ENCODE measurements around the gene ARHGAP22.
"Not testable (repeated sequence)": the region's sequence is repeated elsewhere in the genome, so short reads cannot be mapped to it uniquely, and the experiment has no call there.

The ARHGAP22 gene

GRCh38 chr10:48430402-48430993, 174.4 kb downstream of the ARHGAP22 start:
- H3K27ac ChIP-seq (ENCODE audit: poor library complexity, severe bottlenecking), result no peak overlapping the region
- peaks cover 17% of the 10 kb centered on the region for H3K36me3 ChIP-seq (ENCODE audit: low read depth)
- H3K27me3 ChIP-seq (ENCODE audit: insufficient read depth, poor library complexity, severe bottlenecking), result no peaks in the 10 kb centered on the region
- TF ChIP-seq, protein P1, sequence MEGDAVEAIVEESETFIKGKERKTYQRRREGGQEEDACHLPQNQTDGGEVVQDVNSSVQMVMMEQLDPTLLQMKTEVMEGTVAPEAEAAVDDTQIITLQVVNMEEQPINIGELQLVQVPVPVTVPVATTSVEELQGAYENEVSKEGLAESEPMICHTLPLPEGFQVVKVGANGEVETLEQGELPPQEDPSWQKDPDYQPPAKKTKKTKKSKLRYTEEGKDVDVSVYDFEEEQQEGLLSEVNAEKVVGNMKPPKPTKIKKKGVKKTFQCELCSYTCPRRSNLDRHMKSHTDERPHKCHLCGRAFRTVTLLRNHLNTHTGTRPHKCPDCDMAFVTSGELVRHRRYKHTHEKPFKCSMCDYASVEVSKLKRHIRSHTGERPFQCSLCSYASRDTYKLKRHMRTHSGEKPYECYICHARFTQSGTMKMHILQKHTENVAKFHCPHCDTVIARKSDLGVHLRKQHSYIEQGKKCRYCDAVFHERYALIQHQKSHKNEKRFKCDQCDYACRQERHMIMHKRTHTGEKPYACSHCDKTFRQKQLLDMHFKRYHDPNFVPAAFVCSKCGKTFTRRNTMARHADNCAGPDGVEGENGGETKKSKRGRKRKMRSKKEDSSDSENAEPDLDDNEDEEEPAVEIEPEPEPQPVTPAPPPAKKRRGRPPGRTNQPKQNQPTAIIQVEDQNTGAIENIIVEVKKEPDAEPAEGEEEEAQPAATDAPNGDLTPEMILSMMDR (IDR thresholded peaks at IDR 0.05; ENCODE audit: poor library complexity, severe bottlenecking), result no peak
- H3K4me1 ChIP-seq (ENCODE audit: insufficient read depth, poor library complexity, severe bottlenecking), result no peaks in the 10 kb centered on the region
- no peak overlapping the region for H3K4me3 ChIP-seq (ENCODE audit: severe bottlenecking)
- no peak for DNase-seq (ENCODE audit: low spot score)
- H3K9me3 ChIP-seq (ENCODE audit: severe bottlenecking), result no peaks in the 10 kb centered on the region
- no peak for ATAC-seq (ENCODE audit: low read depth)

- ATAC-seq (ENCODE audit: low read depth) (no peak), DNase-seq (ENCODE audit: low spot score) (no peak)
- Histone ChIP-seq H3K27ac (ENCODE audit: poor library complexity, severe bottlenecking) (no peak overlapping the region), H3K4me3 (ENCODE audit: severe bottlenecking) (no peak overlapping the region), H3K27me3 (ENCODE audit: insufficient read depth, poor library complexity, severe bottlenecking) (no peaks in the 10 kb centered on the region), H3K9me3 (ENCODE audit: severe bottlenecking) (no peaks in the 10 kb centered on the region), H3K4me1 (ENCODE audit: insufficient read depth, poor library complexity, severe bottlenecking) (no peaks in the 10 kb centered on the region), H3K36me3 (ENCODE audit: low read depth) (peaks cover 17% of the 10 kb centered on the region)
- TF ChIP-seq, protein P1 (IDR thresholded peaks at IDR 0.05; ENCODE audit: poor library complexity, severe bottlenecking), result no peak
These were observed 175.6 kb downstream of the ARHGAP22 start for GRCh38 chr10:48429309-48429708.

- no peak for ATAC-seq (ENCODE audit: low read depth)
- H3K4me3 ChIP-seq (ENCODE audit: severe bottlenecking), result no peak overlapping the region
- H3K27me3 ChIP-seq (ENCODE audit: insufficient read depth, poor library complexity, severe bottlenecking), result no peaks in the 10 kb centered on the region
- TF ChIP-seq, protein P1 (IDR thresholded peaks at IDR 0.05; ENCODE audit: poor library complexity, severe bottlenecking), result no peak
- DNase-seq (ENCODE audit: low spot score), result no peak
- peaks cover 17% of the 10 kb centered on the region for H3K36me3 ChIP-seq (ENCODE audit: low read depth)
- H3K4me1 ChIP-seq (ENCODE audit: insufficient read depth, poor library complexity, severe bottlenecking), result no peaks in the 10 kb centered on the region
- H3K27ac ChIP-seq (ENCODE audit: poor library complexity, severe bottlenecking), result no peak overlapping the region
- no peaks in the 10 kb centered on the region for H3K9me3 ChIP-seq (ENCODE audit: severe bottlenecking)
These were observed 176.0 kb downstream of the ARHGAP22 start for GRCh38 chr10:48428896-48429295.

DNA sequence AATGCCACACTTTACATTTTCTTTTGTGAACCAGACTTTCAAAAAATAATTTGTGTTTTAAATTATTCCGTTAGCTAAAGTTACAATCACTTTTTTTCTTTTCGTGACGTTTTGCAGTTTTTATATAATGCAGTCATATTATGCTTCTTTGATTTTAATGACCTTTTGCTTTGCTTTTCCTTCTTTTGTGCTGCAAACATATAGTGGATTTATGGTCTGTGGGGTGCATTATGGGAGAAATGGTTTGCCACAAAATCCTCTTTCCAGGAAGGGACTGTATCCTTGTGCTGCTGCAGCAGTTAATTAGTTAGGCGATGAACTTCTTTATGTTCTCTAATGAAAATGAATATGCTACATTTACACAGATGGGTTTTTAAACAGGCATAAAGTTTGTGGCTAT, 181.0 kb downstream of the ARHGAP22 start:
- H3K4me1 ChIP-seq (ENCODE audit: insufficient read depth, poor library complexity, severe bottlenecking), result peaks cover 4% of the 10 kb centered on the region
- H3K4me3 ChIP-seq (ENCODE audit: severe bottlenecking), result no peak overlapping the region
- DNase-seq (ENCODE audit: low spot score) (no peak), ATAC-seq (ENCODE audit: low read depth) (no peak)
- TF ChIP-seq, protein P1 (IDR thresholded peaks at IDR 0.05; ENCODE audit: poor library complexity, severe bottlenecking), result no peak
- peaks cover 10% of the 10 kb centered on the region for H3K36me3 ChIP-seq (ENCODE audit: low read depth)
- H3K27me3 ChIP-seq (ENCODE audit: insufficient read depth, poor library complexity, severe bottlenecking), result no peaks in the 10 kb centered on the region
- H3K27ac ChIP-seq (ENCODE audit: poor library complexity, severe bottlenecking), result no peak overlapping the region
- H3K9me3 ChIP-seq (ENCODE audit: severe bottlenecking), result no peaks in the 10 kb centered on the region

- H3K4me1 ChIP-seq (ENCODE audit: insufficient read depth, poor library complexity, severe bottlenecking), result peaks cover 16% of the 10 kb centered on the region
- not testable (repeated sequence) for H3K4me3 ChIP-seq (ENCODE audit: severe bottlenecking); ATAC-seq (ENCODE audit: low read depth); H3K36me3 ChIP-seq (ENCODE audit: low read depth); H3K27ac ChIP-seq (ENCODE audit: poor library complexity, severe bottlenecking); H3K27me3 ChIP-seq (ENCODE audit: insufficient read depth, poor library complexity, severe bottlenecking); DNase-seq (ENCODE audit: low spot score); H3K9me3 ChIP-seq (ENCODE audit: severe bottlenecking)
These were observed 183.0 kb downstream of the ARHGAP22 start for GRCh38 chr10:48421862-48422261.
